LHCN-M2 (cell line): ENCODE data around the gene ECSIT. TPM values are rescaled to one million over a fixed set of nuclear protein-coding genes. Genes with fewer than 3 reads are reported as not detected.
"Not testable (repeated sequence)": the region's sequence is repeated elsewhere in the genome, so short reads cannot be mapped to it uniquely, and the experiment has no call there.

Source experiments
- DNase-seq: peaks from one replicate; pipeline ENCODE4 v3.0.0-alpha.2; 2012; ENCODE audit warnings: low read depth
- total RNA-seq: library from RNA; depleted of rRNA; stranded (reverse); fragments of >200 nt; gene quantifications from 2 replicates; pipeline ENCODE4 v1.2.3, GENCODE V29; 2014

ECSIT gene
- total RNA-seq, 1 experiment from 2014 or later, result 24.8 TPM

GRCh38 chr19:11479090-11479897 lies 49.6 kb downstream of the ECSIT start:
- DNase-seq, result no peak

GRCh38 chr19:11478167-11479089 lies 50.5 kb downstream of the ECSIT start:
- DNase-seq, result no peak

- DNase-seq, result no peak
Observed at GRCh38 chr19:11475861-11476260, 53.1 kb downstream of the ECSIT start.

GRCh38 chr19:11475343-11475742 lies 53.6 kb downstream of the ECSIT start:
- DNase-seq, result not testable (repeated sequence)

GRCh38 chr19:11473725-11474124 lies 55.2 kb downstream of the ECSIT start:
- no peak for DNase-seq

GRCh38 chr19:11468266-11468845 lies 60.6 kb downstream of the ECSIT start:
- DNase-seq, result not testable (repeated sequence)

- DNase-seq, result no peak
Observed at GRCh38 chr19:11465600-11465999, 63.3 kb downstream of the ECSIT start.

- no peak for DNase-seq
Observed at GRCh38 chr19:11464333-11465265, 64.3 kb downstream of the ECSIT start.

GRCh38 chr19:11463391-11463790 lies 65.5 kb downstream of the ECSIT start:
- DNase-seq, result no peak

- no peak for DNase-seq
Observed at GRCh38 chr19:11461453-11461852, 67.5 kb downstream of the ECSIT start.

GRCh38 chr19:11460207-11460606 lies 68.7 kb downstream of the ECSIT start:
- DNase-seq, result no peak

- not testable (repeated sequence) for DNase-seq
Observed at GRCh38 chr19:11458912-11459311, 70.0 kb downstream of the ECSIT start.

- no peak for DNase-seq
Observed at GRCh38 chr19:11458236-11458900, 70.6 kb downstream of the ECSIT start.

GRCh38 chr19:11457831-11458230 lies 71.1 kb downstream of the ECSIT start:
- DNase-seq, result no peak

- DNase-seq, result no peak
Observed at GRCh38 chr19:11457115-11457514, 71.8 kb downstream of the ECSIT start.

- DNase-seq, result no peak
Observed at GRCh38 chr19:11456659-11457058, 72.3 kb downstream of the ECSIT start.
